PFSK-1 (cell line): ENCODE measurements around the gene SYT8.

Experiments used
- FOXP2 ChIP-seq: optimal IDR thresholded peaks from 2 replicates; pipeline ENCODE3; 2011; ENCODE audit warnings: borderline replicate concordance, control low read depth, inconsistent platforms; ENCODE audit not compliant: insufficient read depth; ENCODE audit errors: extremely low read length, extremely low read depth
- POLR2AphosphoS5 ChIP-seq: IDR thresholded peaks from 2 replicates; pipeline ENCODE4 v1.6.1; 2012; ENCODE audit warnings: low read depth, mild to moderate bottlenecking, control low read depth, low read length, moderate library complexity
- SIN3A ChIP-seq: IDR thresholded peaks from 2 replicates; pipeline ENCODE4 v1.6.1; 2012; ENCODE audit warnings: mild to moderate bottlenecking, low read length, moderate library complexity, borderline replicate concordance; ENCODE audit not compliant: insufficient read depth
- TAF1 ChIP-seq: IDR thresholded peaks from 2 replicates; pipeline ENCODE4 v1.6.1; 2012; ENCODE audit warnings: low read length, control low read depth, borderline replicate concordance; ENCODE audit not compliant: insufficient read depth
- TF ChIP-seq, protein P1 (sequence below), 2 experiments: IDR thresholded peaks; 2 replicates each; pipeline versions ENCODE4 v1.6.1 to v1.8.0; 2011 to 2012; ENCODE audit warnings: low read depth in 2 of 2, low read length in 2 of 2, control low read depth in 1 of 2, inconsistent platforms in 1 of 2, mild to moderate bottlenecking in 1 of 2, moderate library complexity in 1 of 2; ENCODE audit not compliant: insufficient read depth in 1 of 2

Gene SYT8

DNA sequence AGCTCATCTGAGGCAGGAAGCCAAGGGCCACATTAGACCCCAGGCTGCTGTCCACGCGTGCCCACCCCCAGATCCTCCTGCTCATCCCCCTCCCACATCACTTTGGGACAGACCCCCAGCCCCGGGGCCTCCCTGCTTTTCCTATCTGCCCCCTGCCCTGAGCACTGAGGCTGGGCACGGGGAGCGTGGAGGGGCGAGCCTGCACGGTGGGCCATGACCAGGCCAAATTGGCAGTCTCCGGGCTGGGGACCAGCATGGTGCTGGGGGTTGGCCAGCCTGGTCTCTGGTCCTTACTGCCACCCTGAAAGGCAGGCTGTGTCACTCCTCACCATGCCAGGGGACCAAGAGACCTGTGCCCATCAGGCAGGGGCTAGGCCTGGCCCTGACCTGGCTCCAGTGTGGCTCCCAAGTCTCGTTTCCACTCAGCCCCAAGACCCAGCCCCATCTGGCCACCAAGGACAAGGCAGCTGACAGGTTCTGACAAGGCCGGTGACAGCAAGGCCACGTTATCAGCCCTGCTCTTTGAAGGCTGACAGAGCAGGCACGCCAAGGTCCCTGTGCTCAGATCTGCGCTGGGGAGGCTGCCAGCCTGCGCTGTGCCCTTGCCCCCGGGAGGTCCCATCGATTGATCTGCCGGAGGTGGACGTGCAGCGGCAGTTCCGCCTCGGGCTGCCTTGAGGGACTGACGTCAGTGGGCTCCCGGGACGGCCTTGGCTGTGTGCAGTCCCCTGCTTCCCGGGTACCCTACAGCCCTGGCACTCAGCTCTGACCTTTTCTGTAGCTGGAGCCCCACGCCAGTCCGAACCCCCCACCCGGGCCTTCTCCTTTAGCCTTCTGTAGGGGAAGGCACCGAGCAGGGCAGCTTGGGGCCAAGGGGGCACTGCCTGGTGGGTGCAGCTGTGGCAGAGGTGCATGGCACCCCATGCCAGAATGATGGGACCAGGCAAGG lies 7.6 kb downstream of the SYT8 start:
- TF ChIP-seq FOXP2: no peak
- TF ChIP-seq SIN3A: no peak
- TF ChIP-seq POLR2AphosphoS5: no peak
- no peak for TF ChIP-seq TAF1

DNA sequence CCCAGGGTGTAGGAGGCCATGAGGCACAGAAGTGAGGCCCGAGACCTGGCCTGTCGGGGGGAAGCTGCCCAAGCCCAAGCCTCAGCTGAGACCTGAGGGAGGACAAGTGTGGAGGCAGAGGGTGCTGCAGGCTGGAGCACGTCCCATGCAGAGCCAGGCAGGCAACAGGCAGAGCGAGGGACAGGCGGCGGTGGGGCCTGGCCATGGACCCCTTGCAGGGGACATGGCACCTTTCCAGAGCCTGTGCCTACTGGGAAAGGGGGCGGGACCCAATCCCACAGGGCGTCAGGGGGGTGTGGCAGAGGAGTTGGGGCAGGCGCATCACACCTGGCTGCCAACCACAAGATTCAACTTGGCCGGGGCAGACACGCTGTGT lies 8.3 kb downstream of the SYT8 start:
- TF ChIP-seq POLR2AphosphoS5: no peak
- TF ChIP-seq TAF1: no peak
- TF ChIP-seq FOXP2: no peak
- TF ChIP-seq, protein P1, sequence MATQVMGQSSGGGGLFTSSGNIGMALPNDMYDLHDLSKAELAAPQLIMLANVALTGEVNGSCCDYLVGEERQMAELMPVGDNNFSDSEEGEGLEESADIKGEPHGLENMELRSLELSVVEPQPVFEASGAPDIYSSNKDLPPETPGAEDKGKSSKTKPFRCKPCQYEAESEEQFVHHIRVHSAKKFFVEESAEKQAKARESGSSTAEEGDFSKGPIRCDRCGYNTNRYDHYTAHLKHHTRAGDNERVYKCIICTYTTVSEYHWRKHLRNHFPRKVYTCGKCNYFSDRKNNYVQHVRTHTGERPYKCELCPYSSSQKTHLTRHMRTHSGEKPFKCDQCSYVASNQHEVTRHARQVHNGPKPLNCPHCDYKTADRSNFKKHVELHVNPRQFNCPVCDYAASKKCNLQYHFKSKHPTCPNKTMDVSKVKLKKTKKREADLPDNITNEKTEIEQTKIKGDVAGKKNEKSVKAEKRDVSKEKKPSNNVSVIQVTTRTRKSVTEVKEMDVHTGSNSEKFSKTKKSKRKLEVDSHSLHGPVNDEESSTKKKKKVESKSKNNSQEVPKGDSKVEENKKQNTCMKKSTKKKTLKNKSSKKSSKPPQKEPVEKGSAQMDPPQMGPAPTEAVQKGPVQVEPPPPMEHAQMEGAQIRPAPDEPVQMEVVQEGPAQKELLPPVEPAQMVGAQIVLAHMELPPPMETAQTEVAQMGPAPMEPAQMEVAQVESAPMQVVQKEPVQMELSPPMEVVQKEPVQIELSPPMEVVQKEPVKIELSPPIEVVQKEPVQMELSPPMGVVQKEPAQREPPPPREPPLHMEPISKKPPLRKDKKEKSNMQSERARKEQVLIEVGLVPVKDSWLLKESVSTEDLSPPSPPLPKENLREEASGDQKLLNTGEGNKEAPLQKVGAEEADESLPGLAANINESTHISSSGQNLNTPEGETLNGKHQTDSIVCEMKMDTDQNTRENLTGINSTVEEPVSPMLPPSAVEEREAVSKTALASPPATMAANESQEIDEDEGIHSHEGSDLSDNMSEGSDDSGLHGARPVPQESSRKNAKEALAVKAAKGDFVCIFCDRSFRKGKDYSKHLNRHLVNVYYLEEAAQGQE (IDR thresholded peaks at IDR 0.05; ENCODE audit: insufficient read depth in 1 of 2, low read depth in 2 of 2, low read length in 2 of 2): no peak
- no peak for TF ChIP-seq SIN3A

DNA sequence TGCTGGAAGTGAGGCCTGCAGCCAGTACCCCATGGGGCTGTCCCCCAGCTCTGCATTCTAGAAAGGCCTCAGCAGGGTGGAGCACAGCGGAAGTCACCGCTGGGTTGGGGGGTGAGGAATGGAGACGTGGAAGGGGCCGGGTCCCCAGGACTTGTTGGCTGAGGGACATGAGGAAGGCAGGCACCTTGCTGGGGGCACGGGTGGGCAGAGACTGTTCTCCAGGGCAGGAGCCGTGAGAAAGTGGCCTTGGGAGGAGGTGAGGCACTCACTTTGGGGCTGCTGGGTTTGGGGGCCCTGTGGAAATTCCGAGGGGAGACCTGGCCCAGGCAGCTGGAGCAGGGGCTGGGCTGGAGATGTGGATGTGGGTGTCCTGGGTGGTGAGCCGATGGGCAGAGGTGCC lies 9.0 kb downstream of the SYT8 start:
- no peak for TF ChIP-seq SIN3A

DNA sequence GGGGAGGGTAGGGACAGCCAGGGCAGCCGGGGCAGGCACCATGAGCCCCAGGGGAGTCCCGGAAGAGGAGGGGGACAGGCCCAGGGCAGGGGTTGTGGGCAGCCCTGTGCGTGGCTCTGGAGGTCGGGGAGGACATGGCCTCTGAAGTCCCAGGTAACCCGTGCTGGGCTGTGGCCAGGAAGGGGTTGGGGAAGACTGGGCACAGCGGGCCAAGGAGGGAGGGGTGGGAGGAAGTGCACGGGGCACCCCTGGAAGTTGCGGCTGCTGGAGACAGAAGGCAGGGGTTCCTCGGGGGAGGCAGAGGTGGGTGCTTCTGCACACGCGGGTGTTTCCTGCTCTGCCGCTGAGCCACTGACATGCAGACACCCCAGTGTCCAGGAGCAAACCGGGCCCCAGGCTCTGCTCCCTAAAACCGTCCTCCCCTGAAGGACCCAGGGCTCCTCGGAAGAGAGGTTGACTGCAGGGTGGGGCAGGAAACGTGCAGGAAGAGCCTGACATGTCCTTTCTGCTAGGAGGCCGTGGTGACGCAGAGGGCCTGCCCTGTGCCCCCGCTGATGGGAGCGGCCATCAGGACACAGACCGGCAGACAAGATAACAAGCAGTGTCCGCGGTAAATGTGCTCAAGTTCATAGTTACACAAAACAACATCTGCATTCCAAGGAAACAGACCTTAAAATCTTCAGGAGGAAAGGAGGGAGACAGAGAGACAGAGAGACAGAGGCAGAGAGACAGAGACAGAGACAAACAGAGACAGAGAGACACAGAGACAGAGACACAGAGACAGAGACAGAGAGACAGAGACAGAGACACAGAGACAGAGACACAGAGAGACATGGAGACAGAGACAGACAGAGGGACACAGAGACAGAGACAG lies 9.7 kb downstream of the SYT8 start:
- TF ChIP-seq, protein P1 (IDR thresholded peaks at IDR 0.05; ENCODE audit: insufficient read depth in 1 of 2, low read depth in 2 of 2, low read length in 2 of 2): no peak
- no peak for TF ChIP-seq TAF1
- TF ChIP-seq FOXP2: peak; percentile 78

DNA sequence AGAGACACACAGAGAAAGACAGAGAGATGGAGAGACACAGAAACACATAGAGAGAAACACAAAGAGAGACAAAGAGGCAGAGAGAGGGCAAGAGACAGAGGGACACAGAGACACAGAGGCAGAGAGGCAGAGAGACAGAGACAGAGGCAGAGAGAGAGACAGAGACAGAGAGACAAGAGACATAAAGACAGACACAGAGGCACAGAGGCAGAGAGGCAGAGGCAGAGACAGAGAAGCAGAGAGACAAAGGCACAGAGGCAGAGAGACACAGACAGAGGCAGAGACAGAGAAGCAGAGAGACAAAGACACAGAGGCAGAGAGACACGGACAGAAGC lies 10.3 kb downstream of the SYT8 start:
- TF ChIP-seq TAF1 (no peak), FOXP2 (no peak)

DNA sequence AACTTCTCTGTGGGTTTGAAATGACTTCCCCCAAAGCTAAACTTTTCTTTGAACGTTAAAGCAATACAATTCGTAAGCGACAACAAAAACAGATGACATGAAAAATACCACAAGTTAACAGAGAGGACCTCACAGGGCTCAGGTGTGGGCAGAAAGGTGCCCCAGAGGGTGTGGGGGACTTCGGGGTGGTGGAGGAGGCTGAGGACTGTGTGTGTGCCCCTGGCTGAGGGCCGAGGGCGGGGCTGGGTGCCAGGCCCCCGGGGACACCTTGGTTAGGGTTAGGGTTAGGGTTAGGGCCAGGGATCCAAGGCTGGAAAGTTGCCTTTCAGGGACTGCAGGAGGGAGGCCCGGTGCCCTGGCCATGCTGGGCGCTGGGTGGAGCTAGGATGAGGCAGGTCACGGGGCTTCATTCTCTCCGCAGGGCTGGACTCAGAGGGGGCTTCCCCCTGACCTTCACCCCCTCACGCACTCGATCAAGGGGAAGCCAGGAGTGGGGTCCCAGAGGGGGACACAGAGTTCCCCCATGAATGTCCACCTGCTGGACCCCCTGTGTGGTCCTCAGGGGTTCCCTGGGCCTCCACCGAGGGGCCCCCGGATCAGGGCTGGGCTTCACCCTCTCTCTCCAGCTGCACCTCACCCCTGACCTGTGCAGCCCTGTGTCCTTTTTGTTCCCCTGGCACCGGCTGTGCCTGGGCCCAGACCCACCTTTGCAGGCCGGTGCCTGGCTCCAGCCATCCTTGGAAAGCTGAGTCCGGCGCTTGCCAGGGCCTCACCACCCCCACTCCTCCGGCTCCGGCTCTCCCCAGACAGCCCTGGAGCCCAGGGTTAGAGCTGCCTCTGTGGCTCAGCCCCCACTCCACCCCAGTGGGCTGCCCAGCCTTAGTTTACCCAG lies 11.0 kb downstream of the SYT8 start:
- TF ChIP-seq FOXP2 (no peak), TAF1 (no peak), SIN3A (no peak), POLR2AphosphoS5 (no peak)
- TF ChIP-seq, protein P1 (IDR thresholded peaks at IDR 0.05; ENCODE audit: insufficient read depth in 1 of 2, low read depth in 2 of 2, low read length in 2 of 2): no peak
